HG02763 (cell line): ENCODE data around the gene CCDC69.
"Not testable (repeated sequence)": the region's sequence is repeated elsewhere in the genome, so short reads cannot be mapped to it uniquely, and the experiment has no call there.

Source experiments
- ATAC-seq: cut with Tn5 transposase; IDR thresholded peaks from one replicate; pipeline ENCODE4 v1.9.1; 2021; ENCODE audit warnings: mild to moderate bottlenecking, moderate library complexity; ENCODE audit not compliant: unreplicated experiment

Gene CCDC69

GRCh38 chr5:151223447-151224264 is at the start of gene CCDC69:
TSS of gene CCDC69 (minus strand) at chr5:151224092. CDS start at chr5:151223970, 122 bp downstream.
- peak; percentile 67 for ATAC-seq

GRCh38 chr5:151271336-151271735 is 47.4 kb upstream of the CCDC69 start:
- ATAC-seq, result no peak

- peak; percentile 86 for ATAC-seq
These were observed 46.7 kb upstream of the CCDC69 start for GRCh38 chr5:151270599-151270998.

GRCh38 chr5:151267491-151268260 is 43.8 kb upstream of the CCDC69 start:
- no peak for ATAC-seq

GRCh38 chr5:151264113-151264512 is 40.2 kb upstream of the CCDC69 start:
- no peak for ATAC-seq

GRCh38 chr5:151262532-151262931 is 38.6 kb upstream of the CCDC69 start:
- ATAC-seq, result no peak

GRCh38 chr5:151259931-151260330 is 36.0 kb upstream of the CCDC69 start:
- no peak for ATAC-seq

- no peak for ATAC-seq
These were observed 34.9 kb upstream of the CCDC69 start for GRCh38 chr5:151258816-151259215.

GRCh38 chr5:151258201-151258611 is 34.3 kb upstream of the CCDC69 start:
- no peak for ATAC-seq

GRCh38 chr5:151257731-151258181 is 33.9 kb upstream of the CCDC69 start:
- peak; percentile 32 for ATAC-seq

- peak; percentile 36 for ATAC-seq
These were observed 31.9 kb upstream of the CCDC69 start for GRCh38 chr5:151255621-151256286.

- not testable (repeated sequence) for ATAC-seq
These were observed 31.1 kb upstream of the CCDC69 start for GRCh38 chr5:151254990-151255389.

GRCh38 chr5:151254556-151254955 is 30.7 kb upstream of the CCDC69 start:
- ATAC-seq, result no peak

GRCh38 chr5:151253605-151253950 is 29.7 kb upstream of the CCDC69 start:
- ATAC-seq, result no peak

- peak; percentile 74 for ATAC-seq
These were observed 29.1 kb upstream of the CCDC69 start, which contains the start of gene GM2A for GRCh38 chr5:151252762-151253604. TSS of gene GM2A (plus strand) at chr5:151253185. CDS start at chr5:151253217, 32 bp downstream.

- no peak for ATAC-seq
These were observed 27.7 kb upstream of the CCDC69 start for GRCh38 chr5:151251621-151252020.

GRCh38 chr5:151251001-151251551 is 27.2 kb upstream of the CCDC69 start:
- no peak for ATAC-seq

GRCh38 chr5:151250346-151251000 is 26.6 kb upstream of the CCDC69 start:
- no peak for ATAC-seq

- ATAC-seq, result no peak
These were observed 25.4 kb upstream of the CCDC69 start for GRCh38 chr5:151249281-151249680.

GRCh38 chr5:151248651-151249050 is 24.8 kb upstream of the CCDC69 start:
- no peak for ATAC-seq
